SW480 (cell line): ENCODE results near the gene MLKL.
A peak's percentile ranks its signal among the peaks of the same experiment; 100 is the strongest.
"Not testable (repeated sequence)": the region's sequence is repeated elsewhere in the genome, so short reads cannot be mapped to it uniquely, and the experiment has no call there.

Experiments used
- DNase-seq: peaks from one replicate; pipeline ENCODE4 v3.0.0-alpha.2; 2016; ENCODE audit warnings: low spot score

The MLKL gene

GRCh38 chr16:74699666-74700065 lies 996 bp downstream of the MLKL start:
- no peak for DNase-seq

GRCh38 chr16:74698222-74698621 lies 2.4 kb downstream of the MLKL start:
- no peak for DNase-seq

- peak; percentile 89 for DNase-seq
Observed at GRCh38 chr16:74695450-74696422, 4.9 kb downstream of the MLKL start.

DNA sequence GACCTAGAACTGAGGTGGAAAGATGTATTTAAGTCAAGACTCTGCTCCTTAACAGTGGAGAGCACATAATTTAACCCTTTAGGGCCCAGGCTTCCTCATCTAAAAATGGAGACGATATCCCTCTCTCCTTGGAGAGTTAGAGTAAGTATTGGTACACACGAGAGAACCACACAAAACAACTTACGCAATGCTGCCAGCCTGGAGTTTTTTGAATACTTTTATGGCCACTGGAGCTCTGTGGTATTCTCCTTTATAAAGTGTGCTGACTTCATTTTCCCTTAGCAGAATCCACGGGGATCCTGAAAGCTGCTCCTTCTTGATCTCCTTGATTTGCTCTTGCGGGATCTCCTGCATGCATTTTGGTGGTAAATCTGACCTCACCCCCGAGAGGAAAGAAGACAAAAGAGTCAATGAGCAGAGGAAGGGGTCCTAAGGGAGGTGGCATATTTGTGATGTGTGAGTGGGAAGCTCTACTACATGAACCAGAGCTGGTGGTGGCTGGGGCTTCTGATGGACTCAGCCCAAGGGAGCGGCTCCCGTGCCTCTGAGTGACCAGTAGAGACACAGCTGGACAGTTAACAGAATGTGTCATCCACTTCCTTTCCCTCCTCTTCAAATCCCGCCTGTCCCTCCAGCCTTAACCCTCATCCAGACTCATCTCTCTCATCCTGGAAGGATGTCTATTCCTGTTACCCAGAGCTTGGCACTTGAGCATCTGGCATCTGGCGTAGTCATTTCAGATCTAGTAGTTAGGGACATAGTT lies 9.4 kb downstream of the MLKL start:
- no peak for DNase-seq

GRCh38 chr16:74682556-74682955 lies 18.1 kb downstream of the MLKL start:
- DNase-seq, result no peak

DNA sequence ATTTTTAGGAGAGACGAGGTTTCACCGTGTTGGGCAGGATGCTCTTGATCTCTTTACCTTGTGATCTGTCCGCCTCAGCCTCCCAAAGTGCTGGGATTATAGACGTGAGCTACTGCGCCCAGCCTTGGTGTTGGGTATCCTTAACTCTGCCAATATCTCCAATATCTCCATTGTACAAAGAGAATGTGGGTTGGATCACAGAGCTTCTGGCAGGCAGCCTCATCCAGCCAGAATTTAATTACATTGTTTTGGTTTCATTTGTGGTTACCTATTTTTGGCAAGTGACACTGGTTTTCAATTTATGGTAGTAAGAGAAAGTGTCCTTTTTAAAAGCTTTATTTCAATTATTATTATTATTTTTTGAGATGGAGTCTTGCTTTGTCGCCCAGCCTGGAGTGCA lies 20.0 kb downstream of the MLKL start:
- no peak for DNase-seq

DNA sequence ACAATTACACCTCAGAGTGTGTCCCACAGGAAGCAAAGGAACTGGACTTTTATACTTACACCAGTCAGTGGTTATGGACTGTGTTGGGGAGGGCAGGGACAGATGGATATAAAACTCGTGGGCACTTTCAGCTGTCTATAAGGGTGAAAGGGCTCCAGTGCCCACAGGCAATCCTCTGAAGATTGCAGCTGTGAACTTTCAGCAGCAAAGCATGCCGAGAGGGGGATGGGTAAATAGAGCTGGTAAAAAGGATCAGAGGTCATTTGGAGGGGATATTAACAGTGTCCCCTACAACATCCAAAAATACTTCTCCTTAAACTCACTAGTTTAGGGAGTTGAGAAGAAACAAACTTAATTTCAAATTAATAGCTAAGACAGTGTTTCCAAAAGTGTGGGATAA lies 20.7 kb downstream of the MLKL start:
- DNase-seq, result no peak

GRCh38 chr16:74677868-74678267 lies 22.8 kb downstream of the MLKL start:
- DNase-seq, result no peak

DNA sequence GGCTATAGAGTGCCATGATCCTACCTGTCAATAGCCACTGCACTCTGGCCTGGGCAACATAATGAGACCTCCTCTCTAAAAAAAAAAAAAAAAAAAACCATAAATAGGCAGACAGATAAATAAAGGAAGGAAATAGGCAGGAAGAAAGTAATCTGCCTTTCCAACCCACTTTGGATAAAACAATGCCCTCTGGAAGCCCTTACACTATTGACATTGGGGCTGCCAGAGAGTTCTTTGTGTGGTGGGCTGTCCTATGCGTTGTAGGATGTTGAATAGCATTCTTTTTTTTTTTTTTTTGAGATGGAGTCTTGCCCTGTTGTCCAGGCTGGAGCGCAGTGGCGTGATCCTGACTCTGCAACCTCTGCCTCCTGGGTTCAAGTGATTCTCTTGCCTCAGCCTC lies 26.8 kb downstream of the MLKL start:
- no peak for DNase-seq

GRCh38 chr16:74668877-74669276 lies 31.8 kb downstream of the MLKL start:
- not testable (repeated sequence) for DNase-seq

DNA sequence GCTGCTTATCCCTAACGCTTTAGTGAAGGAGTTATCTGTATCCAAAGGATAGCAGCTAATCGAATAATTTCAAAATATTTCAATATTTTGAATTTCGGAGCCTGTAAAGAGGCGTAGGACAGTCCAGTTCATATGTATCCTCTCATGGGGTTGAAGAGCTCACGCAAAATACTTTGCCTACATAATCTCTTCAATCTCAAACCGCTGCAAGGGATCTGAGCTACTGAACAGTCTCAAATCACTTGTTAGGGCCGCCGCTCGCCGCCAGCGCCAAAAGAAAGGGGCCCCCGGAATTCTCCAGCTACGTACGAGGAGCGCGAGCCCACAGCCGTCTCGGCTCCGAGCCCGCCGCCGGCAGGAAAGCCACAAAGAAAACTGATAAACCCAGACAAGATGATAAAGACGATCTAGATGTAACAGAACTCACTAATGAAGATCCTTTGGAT lies 33.4 kb downstream of the MLKL start:
- DNase-seq, result peak; percentile 31

- DNase-seq, result peak; percentile 99
Observed at GRCh38 chr16:74666425-74667254, 34.0 kb downstream of the MLKL start, which contains the start of gene RFWD3. RFWD3 (minus strand) TSS chr16:74666877; CDS start chr16:74661449, 5,428 bp downstream.

DNA sequence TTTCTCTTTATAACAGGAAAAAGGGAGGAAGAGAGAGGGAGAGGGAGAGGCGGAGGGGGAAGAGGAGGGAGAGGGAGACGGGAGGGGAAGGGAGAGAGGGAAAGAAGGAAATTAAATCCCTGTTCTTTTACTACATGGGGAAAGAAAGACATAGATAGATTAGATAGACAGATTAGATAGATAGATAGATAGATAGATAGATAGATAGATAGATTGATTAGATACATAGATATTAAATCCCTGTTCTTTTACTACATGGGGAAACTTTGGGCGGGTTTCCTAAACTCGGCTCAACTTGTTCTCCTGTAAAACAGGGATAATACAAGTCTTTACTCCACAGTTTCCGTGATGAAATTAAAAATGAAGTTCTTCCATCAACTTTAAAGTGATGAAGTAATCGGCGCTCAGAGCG lies 34.6 kb downstream of the MLKL start:
- DNase-seq, result no peak

DNA sequence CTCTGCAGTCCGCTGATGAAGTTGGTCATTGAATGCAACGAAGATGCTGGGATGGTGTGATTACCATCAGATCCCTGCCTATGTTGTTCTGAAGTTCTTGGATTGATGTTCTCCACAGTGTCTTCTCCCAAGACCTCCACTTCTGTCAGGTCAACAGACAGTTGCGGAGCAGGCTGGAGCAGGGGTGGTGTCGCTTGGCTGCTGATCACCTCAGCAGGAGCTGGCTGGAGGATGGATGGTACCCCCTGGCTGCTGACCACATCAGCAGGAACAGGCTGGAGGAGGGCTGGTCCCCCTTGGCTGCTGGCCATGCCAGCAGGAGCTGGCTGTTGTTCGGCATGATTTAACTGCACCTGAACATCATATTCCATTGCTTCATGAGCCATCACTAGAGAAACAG lies 39.6 kb downstream of the MLKL start:
- DNase-seq, result no peak

- no peak for DNase-seq
Observed at GRCh38 chr16:74660383-74660782, 40.3 kb downstream of the MLKL start.

DNA sequence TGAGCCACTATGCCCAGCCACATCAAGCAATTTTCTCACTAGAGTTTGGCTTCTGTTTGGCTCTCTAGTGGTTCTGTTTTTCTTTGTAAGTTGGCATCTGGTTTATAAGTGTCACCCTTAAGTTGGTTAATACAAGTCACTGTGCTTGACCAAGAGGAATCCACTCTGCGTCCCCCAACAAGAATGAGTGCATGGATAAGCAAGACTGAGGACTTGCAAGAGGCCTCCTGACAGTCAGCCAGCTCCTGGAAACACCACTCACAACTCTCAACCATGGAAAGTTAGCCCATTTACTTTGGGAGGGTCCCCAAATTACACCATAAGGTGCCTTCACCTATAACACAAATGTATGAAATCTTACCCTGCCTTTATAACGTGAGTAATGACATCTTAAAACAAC lies 41.6 kb downstream of the MLKL start:
- no peak for DNase-seq

DNA sequence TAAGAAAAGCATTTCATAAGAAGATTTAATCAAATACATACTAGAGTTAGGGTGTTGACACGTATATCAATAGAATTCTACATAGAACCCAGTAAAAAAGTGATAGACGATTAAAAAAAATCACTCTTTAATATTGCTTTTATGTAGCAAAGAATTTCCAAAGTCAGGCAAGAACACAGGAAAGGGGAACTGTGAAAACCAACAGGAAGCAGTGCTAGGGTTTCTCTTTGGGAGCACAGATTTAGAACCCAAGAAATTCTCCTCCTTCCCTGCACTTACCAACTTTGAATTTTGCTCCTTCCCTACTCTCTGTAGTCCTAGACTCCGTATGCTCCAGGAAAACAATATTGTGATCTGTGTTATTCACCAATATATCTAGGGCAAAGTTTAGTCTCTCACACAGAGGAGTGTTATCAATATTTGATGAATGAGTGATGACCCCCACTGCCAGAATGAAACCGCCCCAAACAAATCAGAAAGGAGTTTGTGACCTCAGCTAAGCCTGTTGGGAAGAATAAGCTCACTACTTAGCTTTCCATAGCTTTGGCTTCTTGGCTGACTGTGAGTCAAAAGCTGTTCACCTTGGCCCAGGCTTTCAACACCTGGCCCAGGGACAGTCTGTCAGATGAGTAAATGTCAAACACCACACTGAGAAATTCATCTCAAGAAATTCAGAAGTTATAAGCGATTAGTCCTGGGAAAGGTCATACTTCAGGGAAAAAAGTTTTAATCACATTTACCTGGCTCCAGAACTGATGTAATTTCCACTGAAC lies 42.6 kb downstream of the MLKL start:
- DNase-seq, result no peak

DNA sequence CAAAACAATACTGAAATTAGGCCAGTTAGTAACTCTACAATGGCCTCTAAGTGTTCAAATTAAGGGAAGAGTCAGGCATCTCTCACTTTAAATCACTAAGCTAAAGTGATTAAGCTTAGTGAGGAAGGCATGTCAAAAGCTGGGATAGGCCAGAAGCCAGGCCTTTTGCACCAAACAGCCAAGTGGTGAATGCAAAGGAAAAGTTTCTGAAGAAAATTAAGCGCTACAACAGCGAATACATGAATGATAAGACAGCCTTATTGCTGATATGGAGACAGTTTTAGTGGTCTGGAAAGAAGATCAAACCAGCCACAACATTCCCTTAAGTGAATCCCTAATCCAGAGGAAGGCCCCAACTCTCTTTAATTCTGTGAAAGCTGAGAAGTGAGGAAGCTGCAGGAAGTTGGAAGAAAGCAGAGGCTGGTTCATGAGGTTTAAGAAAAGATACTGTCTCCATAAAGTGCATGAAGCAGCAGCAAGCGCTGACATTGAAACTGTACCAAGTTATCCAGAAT lies 46.1 kb downstream of the MLKL start:
- no peak for DNase-seq

DNA sequence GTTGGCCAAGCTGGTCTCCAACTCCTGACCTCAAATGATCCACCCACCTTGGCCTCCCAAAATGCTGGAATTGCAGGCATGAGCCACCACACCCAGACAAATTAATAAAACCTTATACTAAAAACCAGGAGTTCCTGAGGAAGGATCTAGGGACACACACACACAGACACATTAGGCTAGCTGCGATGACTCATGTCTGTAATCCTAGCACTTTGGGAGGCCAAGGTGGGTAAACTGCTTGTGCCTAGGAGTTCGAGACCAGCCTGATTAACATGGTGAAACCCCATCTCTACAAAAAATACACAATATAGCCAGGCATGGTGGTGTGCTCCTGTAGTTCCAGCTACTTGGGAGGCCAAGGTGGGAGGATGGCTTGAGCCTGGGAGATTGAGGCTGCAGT lies 47.8 kb downstream of the MLKL start:
- DNase-seq, result not testable (repeated sequence)

GRCh38 chr16:74652249-74652648 lies 48.4 kb downstream of the MLKL start:
- DNase-seq, result no peak

- no peak for DNase-seq
Observed at GRCh38 chr16:74651841-74652240, 48.8 kb downstream of the MLKL start.
